H1 (cell line): ENCODE data around the gene NEURL4. TPM values are rescaled to one million over a fixed set of nuclear protein-coding genes. Genes with fewer than 3 reads are reported as not detected.

Experiments used
- POLR2AphosphoS5 ChIP-seq: IDR thresholded peaks from 2 replicates; pipeline ENCODE4 v1.6.1; 2011; ENCODE audit warnings: low read depth, low read length
- RBBP5 ChIP-seq: IDR thresholded peaks from 2 replicates; pipeline ENCODE4 v1.7.1; 2012; ENCODE audit warnings: low read depth, mild to moderate bottlenecking, inconsistent platforms, low read length, moderate library complexity, borderline replicate concordance
- SRF ChIP-seq: IDR thresholded peaks from 2 replicates; pipeline ENCODE4 v1.6.1; 2011; ENCODE audit warnings: mild to moderate bottlenecking, low read depth, low read length, moderate library complexity
- TCF12 ChIP-seq: IDR thresholded peaks from 2 replicates; pipeline ENCODE4 v1.6.1; 2011; ENCODE audit warnings: low read depth, mild to moderate bottlenecking, low read length
- polyA plus RNA-seq, 7 experiments: library from polyadenylated mRNA; depleted of rRNA in 3 of 7; stranded (reverse) in 5 of 7; unstranded in 2 of 7; fragments of >200 nt in 5 of 7; fragments of 200-250 nt in 2 of 7; gene quantifications; 1 replicate in 5 of 7; 2 replicates in 1 of 7; 4 replicates in 1 of 7; pipeline versions ENCODE4 v1.2.1 to v1.2.3, GENCODE V29; 2011 to 2013; ENCODE audit warnings: missing spikeins in 2 of 7, mixed read lengths in 2 of 7
- total RNA-seq: library from RNA; stranded (reverse); fragmentation: NEBNext Ultra II Directional; extraction: Animal tissue kit (Norgen Biotek cat#: 25700); gene quantifications from 2 replicates; pipeline ENCODE4 v1.2.1, GENCODE V29; 2021

The NEURL4 gene
- total and polyA plus RNA-seq, 2 of the 8 experiments (the other 6 are each of a cell fraction or from before 2014, with no cell fraction given) = 29.6 to 46.8 TPM

DNA sequence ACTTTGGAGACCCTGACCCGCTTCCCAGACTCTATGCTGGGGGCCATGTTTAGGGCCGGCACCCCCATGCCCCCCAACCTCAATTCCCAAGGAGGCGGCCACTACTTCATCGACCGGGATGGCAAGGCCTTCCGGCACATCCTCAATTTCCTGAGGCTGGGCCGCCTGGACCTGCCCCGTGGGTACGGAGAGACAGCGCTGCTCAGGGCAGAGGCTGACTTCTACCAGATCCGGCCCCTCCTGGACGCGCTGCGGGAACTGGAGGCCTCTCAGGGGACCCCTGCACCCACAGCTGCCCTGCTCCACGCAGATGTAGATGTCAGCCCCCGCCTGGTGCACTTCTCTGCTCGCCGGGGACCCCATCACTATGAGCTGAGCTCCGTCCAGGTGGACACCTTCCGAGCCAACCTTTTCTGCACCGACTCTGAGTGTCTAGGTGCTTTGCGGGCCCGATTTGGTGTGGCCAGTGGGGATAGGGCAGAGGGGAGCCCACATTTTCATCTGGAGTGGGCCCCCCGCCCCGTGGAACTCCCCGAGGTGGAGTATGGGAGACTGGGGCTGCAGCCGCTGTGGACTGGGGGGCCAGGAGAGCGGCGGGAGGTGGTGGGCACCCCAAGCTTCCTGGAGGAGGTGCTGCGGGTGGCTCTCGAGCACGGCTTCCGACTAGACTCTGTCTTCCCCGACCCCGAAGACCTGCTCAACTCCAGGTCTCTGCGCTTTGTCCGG is 23.9 kb upstream of the NEURL4 start (continued):
- TF ChIP-seq RBBP5 (no peak), TCF12 (no peak), SRF (no peak), POLR2AphosphoS5 (no peak)
